PC-3 (cell line): ENCODE results near the gene LEP.

Experiments used
- EZH2 ChIP-seq: fragments of 300-600 bp; sonication (generic); IDR thresholded peaks from one replicate; pipeline ENCODE4 v1.6.1; 2017; ENCODE audit warnings: antibody characterized with exemption, mild to moderate bottlenecking, low read length; ENCODE audit not compliant: unreplicated experiment
- TF ChIP-seq, protein P1 (sequence below): fragments of 300-600 bp; sonication (generic); conservative IDR thresholded peaks from 2 replicates; pipeline ENCODE4 v1.5.1; 2017; ENCODE audit warnings: antibody characterized with exemption, low read depth, mild to moderate bottlenecking, low read length

DNA sequence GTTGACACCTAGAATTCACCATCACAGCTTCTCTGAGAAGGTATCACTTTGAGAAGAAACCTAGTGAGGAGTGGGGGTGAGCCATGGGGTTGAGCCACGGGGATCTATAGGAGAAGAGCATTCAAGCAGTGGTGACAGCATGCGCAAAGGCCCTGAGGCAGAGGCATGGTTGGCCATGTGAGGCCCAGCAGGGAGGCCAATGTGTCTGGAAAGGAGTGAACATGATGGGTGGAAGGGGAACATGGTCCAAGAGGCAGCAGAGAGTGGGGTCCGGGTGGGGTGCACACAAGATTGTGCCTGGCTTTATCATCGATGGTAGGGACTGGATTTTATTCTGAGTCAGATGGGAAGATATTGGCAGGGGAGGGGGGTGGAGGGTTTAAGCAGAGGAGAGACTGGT lies 36.0 kb upstream of the LEP start:
- TF ChIP-seq, protein P1, sequence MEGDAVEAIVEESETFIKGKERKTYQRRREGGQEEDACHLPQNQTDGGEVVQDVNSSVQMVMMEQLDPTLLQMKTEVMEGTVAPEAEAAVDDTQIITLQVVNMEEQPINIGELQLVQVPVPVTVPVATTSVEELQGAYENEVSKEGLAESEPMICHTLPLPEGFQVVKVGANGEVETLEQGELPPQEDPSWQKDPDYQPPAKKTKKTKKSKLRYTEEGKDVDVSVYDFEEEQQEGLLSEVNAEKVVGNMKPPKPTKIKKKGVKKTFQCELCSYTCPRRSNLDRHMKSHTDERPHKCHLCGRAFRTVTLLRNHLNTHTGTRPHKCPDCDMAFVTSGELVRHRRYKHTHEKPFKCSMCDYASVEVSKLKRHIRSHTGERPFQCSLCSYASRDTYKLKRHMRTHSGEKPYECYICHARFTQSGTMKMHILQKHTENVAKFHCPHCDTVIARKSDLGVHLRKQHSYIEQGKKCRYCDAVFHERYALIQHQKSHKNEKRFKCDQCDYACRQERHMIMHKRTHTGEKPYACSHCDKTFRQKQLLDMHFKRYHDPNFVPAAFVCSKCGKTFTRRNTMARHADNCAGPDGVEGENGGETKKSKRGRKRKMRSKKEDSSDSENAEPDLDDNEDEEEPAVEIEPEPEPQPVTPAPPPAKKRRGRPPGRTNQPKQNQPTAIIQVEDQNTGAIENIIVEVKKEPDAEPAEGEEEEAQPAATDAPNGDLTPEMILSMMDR, result no peak
- no peak for TF ChIP-seq EZH2
